Liver (tissue), 9 donors: Measurements from ENCODE around the gene FAM13C. TPM values are rescaled to one million over a fixed set of nuclear protein-coding genes. Genes with fewer than 3 reads are reported as not detected.

Experiments used
- DNase-seq: peaks from one replicate; pipeline ENCODE4 v3.0.0-alpha.2; 2017; ENCODE audit warnings: low spot score
- H3K27ac ChIP-seq, 2 donors: one replicate each; pipeline ENCODE4 v1.7.0; 2013; ENCODE audit warnings: inconsistent platforms in 2 of 2, low read length in 2 of 2, control low read depth in 1 of 2, low read depth in 1 of 2, mild to moderate bottlenecking in 1 of 2
- H3K27me3 ChIP-seq, 4 donors: one replicate each; pipeline versions ENCODE4 v1.6.1 to v1.7.0; 2013; ENCODE audit warnings: low read length in 3 of 4, inconsistent platforms in 1 of 4, mild to moderate bottlenecking in 1 of 4, moderate library complexity in 1 of 4; ENCODE audit not compliant: control insufficient read depth in 4 of 4, insufficient read depth in 4 of 4
- H3K36me3 ChIP-seq, 4 donors: one replicate each; pipeline versions ENCODE4 v1.6.1 to v1.7.0; 2013; ENCODE audit warnings: low read length in 3 of 4, mild to moderate bottlenecking in 3 of 4, low read depth in 1 of 4, moderate library complexity in 1 of 4; ENCODE audit not compliant: control insufficient read depth in 4 of 4, insufficient read depth in 3 of 4
- H3K4me1 ChIP-seq, 4 donors: one replicate each; pipeline versions ENCODE4 v1.6.1 to v1.7.0; 2013; ENCODE audit warnings: low read length in 3 of 4, mild to moderate bottlenecking in 3 of 4, moderate library complexity in 1 of 4; ENCODE audit not compliant: control insufficient read depth in 4 of 4, insufficient read depth in 4 of 4
- H3K4me3 ChIP-seq, 3 donors: one replicate each; pipeline versions ENCODE4 v1.6.1 to v1.7.0; 2013; ENCODE audit warnings: low read length in 3 of 3, control low read depth in 1 of 3, low read depth in 1 of 3, mild to moderate bottlenecking in 1 of 3
- H3K9ac ChIP-seq, 2 donors: one replicate each; pipeline ENCODE4 v1.7.0; 2013; ENCODE audit warnings: low read length in 2 of 2, mild to moderate bottlenecking in 2 of 2, moderate library complexity in 2 of 2, control low read depth in 1 of 2, low read depth in 1 of 2
- H3K9me3 ChIP-seq, 4 donors: one replicate each; pipeline versions ENCODE4 v1.6.1 to v1.7.0; 2013; ENCODE audit warnings: low read length in 3 of 4; ENCODE audit not compliant: control insufficient read depth in 4 of 4
- ATF3 ChIP-seq: IDR thresholded peaks from 2 replicates; pipeline ENCODE4 v1.6.1; 2016; ENCODE audit warnings: antibody characterized with exemption
- CTCF ChIP-seq: fragments of 150-350 bp; IDR thresholded peaks from 2 replicates; pipeline ENCODE4 v1.5.1; 2017; ENCODE audit warnings: improper control_type of control experiment, low read depth, low read length; ENCODE audit not compliant: missing input control
- EGR1 ChIP-seq, 2 donors: IDR thresholded peaks; 2 replicates each; pipeline ENCODE4 v1.6.1; 2016 to 2018; ENCODE audit warnings: antibody characterized with exemption in 2 of 2, low read depth in 2 of 2
- FOXA2 ChIP-seq: IDR thresholded peaks from 2 replicates; pipeline ENCODE4 v1.6.1; 2016; ENCODE audit warnings: antibody characterized with exemption
- GABPA ChIP-seq, 2 donors: IDR thresholded peaks in 1 of 2; conservative IDR thresholded peaks in 1 of 2; 2 replicates each; pipeline ENCODE4 v1.6.1; 2016; ENCODE audit warnings: antibody characterized with exemption in 2 of 2, mild to moderate bottlenecking in 1 of 2, moderate library complexity in 1 of 2
- HNF4A ChIP-seq, 2 donors: conservative IDR thresholded peaks; 2 replicates each; pipeline ENCODE4 v1.6.1; 2016; ENCODE audit warnings: antibody characterized with exemption in 2 of 2, mild to moderate bottlenecking in 2 of 2
- HNF4G ChIP-seq: IDR thresholded peaks from 2 replicates; pipeline ENCODE4 v1.6.1; 2016; ENCODE audit warnings: antibody characterized with exemption
- JUND ChIP-seq, 2 donors: IDR thresholded peaks; 2 replicates each; pipeline ENCODE4 v1.6.1; 2016; ENCODE audit warnings: antibody characterized with exemption in 2 of 2
- MAX ChIP-seq: IDR thresholded peaks from 2 replicates; pipeline ENCODE4 v1.6.1; 2016; ENCODE audit warnings: antibody characterized with exemption
- NR2F2 ChIP-seq: IDR thresholded peaks from 2 replicates; pipeline ENCODE4 v1.6.1; 2016; ENCODE audit warnings: antibody characterized with exemption
- RAD21 ChIP-seq, 2 donors: IDR thresholded peaks; 2 replicates each; pipeline ENCODE4 v1.6.1; 2016; ENCODE audit warnings: antibody characterized with exemption in 2 of 2, mild to moderate bottlenecking in 2 of 2
- REST ChIP-seq: IDR thresholded peaks from 2 replicates; pipeline ENCODE4 v1.6.1; 2016; ENCODE audit warnings: antibody characterized with exemption, mild to moderate bottlenecking
- RXRA ChIP-seq, 2 donors: IDR thresholded peaks; 2 replicates each; pipeline ENCODE4 v1.6.1; 2017 to 2018; ENCODE audit warnings: antibody characterized with exemption in 2 of 2, mild to moderate bottlenecking in 1 of 2
- SP1 ChIP-seq: IDR thresholded peaks from 2 replicates; pipeline ENCODE4 v1.6.1; 2018; ENCODE audit warnings: antibody characterized with exemption, mild to moderate bottlenecking
- TAF1 ChIP-seq: conservative IDR thresholded peaks from 2 replicates; pipeline ENCODE4 v1.6.1; 2016; ENCODE audit warnings: antibody characterized with exemption, mild to moderate bottlenecking
- YY1 ChIP-seq: IDR thresholded peaks from 2 replicates; pipeline ENCODE4 v1.6.1; 2016; ENCODE audit warnings: antibody characterized with exemption, mild to moderate bottlenecking
- WGBS: extraction: QIAGEN DNeasy Blood & Tissue Kit; methylation state at CpG from one replicate; pipeline ENCODE4 v1.1.7; 2013; 5-methylcytosine and 5-hydroxymethylcytosine counted together
- polyA plus RNA-seq, 2 donors: library from polyadenylated mRNA; stranded (reverse) in 1 of 2; unstranded in 1 of 2; fragments of 200-250 nt in 1 of 2; fragments of >200 nt in 1 of 2; fragmentation: Nextera tagmentation in 1 of 2; extraction: Ambion mirVana in 1 of 2; gene quantifications; one replicate each; pipeline versions ENCODE4 v1.2.1 to v1.2.3, GENCODE V29; 2013 to 2015
- total RNA-seq, 2 donors: library from RNA; depleted of rRNA; stranded (reverse); fragments of >200 nt; gene quantifications; one replicate each; pipeline ENCODE4 v1.2.3, GENCODE V29; 2014
- donor health status: healthy.
- donor health status: healthy.
- donor health status: healthy.
- donor health status: healthy.
- donor health status: healthy.

Gene FAM13C
- total and polyA plus RNA-seq, 4 donors = 0.87 to 2.4 (median 2.1) TPM

GRCh38 chr10:59382831-59383295, 20.5 kb upstream of the FAM13C start:
- 54% methylated on average over 3 of the region's 3 CpGs for WGBS
- Histone ChIP-seq H3K36me3 (no peaks in the 10 kb centered on the region), H3K27ac (peak overlapping the region in 1 of 2 donors; percentile 28), H3K9ac (no peak overlapping the region), H3K9me3 (no peaks in the 10 kb centered on the region), H3K27me3 (no peaks in the 10 kb centered on the region), H3K4me1 (peaks cover 0 to 10% (median 1%) of the 10 kb centered on the region in 4 donors), H3K4me3 (no peak overlapping the region)
- no peak for DNase-seq
- peak; percentile 91 for TF ChIP-seq NR2F2
- no peak for TF ChIP-seq REST
- no peak for TF ChIP-seq ATF3
- TF ChIP-seq MAX = no peak
- TF ChIP-seq RAD21 (IDR thresholded peaks at IDR 0.05) = peak in 1 of 2 donors; percentile 20
- no peak for TF ChIP-seq HNF4A (conservative IDR thresholded peaks at IDR 0.05)
- TF ChIP-seq FOXA2 = no peak
- no peak for TF ChIP-seq TAF1
- no peak for TF ChIP-seq JUND (IDR thresholded peaks at IDR 0.05)
- no peak for TF ChIP-seq RXRA (IDR thresholded peaks at IDR 0.05)
- TF ChIP-seq SP1 = peak; percentile 27
- TF ChIP-seq EGR1 (IDR thresholded peaks at IDR 0.05; ENCODE audit: low read depth in 2 of 2) = no peak

- Histone ChIP-seq H3K27ac (no peak overlapping the region), H3K27me3 (no peaks in the 10 kb centered on the region), H3K36me3 (no peaks in the 10 kb centered on the region), H3K9ac (no peak overlapping the region), H3K4me3 (no peak overlapping the region), H3K9me3 (no peaks in the 10 kb centered on the region), H3K4me1 (peaks cover 0 to 10% (median 1%) of the 10 kb centered on the region in 4 donors)
- TF ChIP-seq RXRA (IDR thresholded peaks at IDR 0.05) (no peak), GABPA (IDR thresholded peaks at IDR 0.05 in 1 of 2, conservative IDR thresholded peaks at IDR 0.05 in 1 of 2) (no peak), HNF4A (conservative IDR thresholded peaks at IDR 0.05) (no peak), EGR1 (IDR thresholded peaks at IDR 0.05; ENCODE audit: low read depth in 2 of 2) (no peak)
- DNase-seq = no peak
- 79% methylated on average over 1 of the region's 1 CpG for WGBS
Measured at GRCh38 chr10:59381687-59382086, 19.3 kb upstream of the FAM13C start.

- 72% methylated on average over 3 of the region's 3 CpGs for WGBS
- no peak overlapping the region for H3K27ac ChIP-seq
- no peak overlapping the region for H3K4me3 ChIP-seq
- no peaks in the 10 kb centered on the region for H3K9me3 ChIP-seq
- H3K27me3 ChIP-seq = no peaks in the 10 kb centered on the region
- DNase-seq = no peak
- H3K4me1 ChIP-seq = no peaks in the 10 kb centered on the region
- no peaks in the 10 kb centered on the region for H3K36me3 ChIP-seq
- H3K9ac ChIP-seq = no peak overlapping the region
- TF ChIP-seq REST (no peak), RAD21 (IDR thresholded peaks at IDR 0.05) (no peak), MAX (no peak), SP1 (no peak), YY1 (no peak), CTCF (no peak), HNF4G (no peak), TAF1 (no peak)
Measured at GRCh38 chr10:59376846-59377245, 14.5 kb upstream of the FAM13C start.
